GM18517 (cell line): ENCODE results near the gene ORC4.

ENCODE experiments used
- ATAC-seq: cut with Tn5 transposase; IDR thresholded peaks from one replicate; pipeline ENCODE4 v1.9.1; 2021; ENCODE audit warnings: mild to moderate bottlenecking, moderate library complexity; ENCODE audit not compliant: unreplicated experiment

The ORC4 gene

DNA sequence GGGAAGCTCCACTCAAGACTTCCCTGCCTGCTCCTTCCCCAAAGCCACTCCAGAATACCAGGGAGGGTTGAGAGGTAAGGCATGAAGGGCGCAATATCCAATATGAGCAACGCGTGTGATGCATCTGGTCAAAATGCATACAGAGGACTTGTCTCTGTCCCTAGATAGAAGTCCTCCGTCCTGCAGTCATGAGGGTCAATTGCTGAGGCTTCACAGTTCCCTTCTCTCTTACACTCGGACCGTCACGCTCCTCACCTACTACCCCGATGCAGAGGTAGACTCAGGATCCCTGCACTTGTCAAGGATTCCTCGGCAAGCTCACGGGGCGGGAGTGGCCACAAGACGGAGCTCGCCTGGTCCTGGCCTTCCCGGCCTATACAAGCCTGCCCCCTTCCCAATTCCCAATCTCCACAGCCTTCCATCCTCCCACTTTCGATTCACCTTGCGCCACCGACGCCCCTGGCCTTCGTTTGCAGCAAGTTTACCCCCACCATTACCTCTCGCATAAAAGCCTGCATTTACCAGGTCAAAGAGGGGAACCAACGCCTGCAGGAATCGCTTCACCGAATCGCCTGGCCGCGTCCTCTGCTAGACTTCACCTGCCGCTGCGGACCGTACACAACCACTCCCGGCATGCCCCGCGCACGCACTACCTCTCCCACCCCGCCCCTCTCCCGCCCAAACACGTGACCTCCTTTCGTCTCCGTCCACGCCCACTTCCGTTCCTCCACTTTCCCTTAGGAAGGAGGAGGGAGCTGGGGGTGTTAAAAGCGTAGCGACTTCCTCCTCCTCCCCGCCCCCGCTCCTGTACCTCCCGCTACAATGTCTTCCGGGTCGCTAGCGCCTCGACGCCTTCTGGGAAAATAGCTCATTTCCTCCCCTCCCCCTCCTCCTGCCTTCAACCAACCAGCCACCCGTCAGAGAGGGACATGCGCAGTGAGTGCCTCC lies at the start of gene ORC4:
Gene ORC4 (minus strand): TSS at position 627 of the 948 bp plus-strand sequence. CDS start 44,779 bp downstream, outside the sequence.
- peak; percentile 66 for ATAC-seq

DNA sequence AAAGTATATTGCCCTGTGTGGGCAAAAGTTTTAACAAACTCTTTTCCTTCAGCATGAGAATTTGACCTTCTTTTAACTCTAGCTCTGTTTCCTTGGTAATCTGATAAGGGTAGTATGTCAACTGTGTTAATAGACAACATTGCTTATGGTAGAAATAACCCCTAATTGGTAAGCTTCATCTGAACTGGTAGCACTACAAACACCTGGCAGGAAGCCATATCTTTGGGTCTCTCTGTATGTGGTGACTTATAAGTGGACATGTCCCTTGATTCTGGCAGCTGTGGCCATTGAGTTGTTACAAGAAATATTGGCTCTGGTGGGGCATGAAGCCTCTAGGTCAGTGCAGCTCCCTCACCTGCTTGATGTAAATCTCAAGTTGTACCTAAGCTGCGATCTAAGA lies 47.3 kb upstream of the ORC4 start:
- no peak for ATAC-seq

DNA sequence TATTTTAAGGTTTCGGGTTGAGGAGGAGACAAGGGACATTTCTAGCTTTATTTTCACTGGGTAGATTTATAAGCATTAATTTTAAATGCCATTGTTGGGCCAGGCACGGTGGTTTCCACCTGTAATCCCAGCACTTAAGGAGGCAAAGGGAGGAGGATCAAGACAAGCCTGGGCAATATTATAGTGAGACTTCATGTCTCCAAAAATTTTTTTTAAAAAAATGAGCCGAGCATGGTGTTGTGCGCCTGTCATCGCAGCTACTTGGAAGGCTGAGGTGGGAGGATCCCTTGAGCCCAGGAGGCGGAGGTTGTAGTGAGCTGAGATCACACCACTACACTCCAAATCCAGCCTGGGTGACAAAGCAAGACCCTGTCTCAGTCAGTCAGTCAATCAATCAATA lies 45.4 kb upstream of the ORC4 start:
- no peak for ATAC-seq

DNA sequence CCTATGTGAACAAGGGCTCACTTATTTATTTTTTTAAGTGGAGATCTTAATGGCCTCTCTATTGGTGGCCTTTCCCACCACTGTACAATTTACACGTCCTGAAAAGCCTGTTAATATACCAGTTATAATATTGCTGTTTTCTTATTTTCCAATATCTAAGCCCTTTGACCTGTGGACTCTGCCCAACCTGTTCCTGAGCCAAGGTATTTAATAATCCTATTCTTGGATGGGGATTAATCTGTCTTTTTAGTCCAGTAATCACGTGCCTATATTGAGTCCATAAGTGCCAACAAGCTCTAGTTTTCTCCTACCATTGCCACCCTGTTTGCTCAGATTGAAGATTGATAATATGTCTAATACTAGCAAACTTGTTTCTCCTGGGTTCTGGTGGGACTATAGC lies 43.1 kb upstream of the ORC4 start:
- ATAC-seq = no peak

DNA sequence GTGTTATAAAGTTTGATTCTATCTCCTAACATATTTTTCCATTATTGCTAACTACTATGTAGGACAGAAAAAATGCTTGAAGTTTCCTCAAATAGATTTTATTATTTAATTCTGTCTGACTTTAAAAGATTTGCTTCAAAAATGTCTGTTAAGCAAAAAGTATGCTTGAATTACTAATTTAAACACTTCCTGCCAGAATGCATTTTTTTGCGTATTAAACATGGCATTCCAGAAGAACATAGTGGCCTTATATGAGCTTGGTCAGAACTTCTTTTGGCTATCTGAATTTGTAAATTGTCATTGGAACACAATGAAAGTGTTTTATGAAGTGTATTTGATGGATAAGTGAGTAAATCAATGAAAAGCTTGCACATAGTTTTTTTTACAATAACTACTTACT lies 38.1 kb upstream of the ORC4 start:
- no peak for ATAC-seq

DNA sequence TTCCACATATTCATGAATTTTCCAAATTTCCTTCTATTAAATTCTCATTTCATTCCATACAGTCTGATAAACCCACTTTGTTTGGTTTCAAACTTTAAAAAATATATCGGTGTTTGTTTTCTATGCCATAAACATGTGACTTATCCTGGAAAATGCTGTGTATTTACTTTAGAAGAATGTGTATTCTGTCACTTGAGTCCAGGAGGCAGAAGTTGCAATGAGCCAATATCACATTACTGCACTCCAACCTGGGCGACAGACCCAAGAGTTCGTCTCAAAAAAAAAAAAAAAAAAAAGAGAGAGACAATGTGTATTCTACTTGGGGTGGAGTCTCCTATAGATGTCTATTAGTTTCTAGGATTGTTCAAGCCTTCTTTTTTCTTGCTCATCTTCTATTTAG lies 32.1 kb upstream of the ORC4 start:
- ATAC-seq = no peak

DNA sequence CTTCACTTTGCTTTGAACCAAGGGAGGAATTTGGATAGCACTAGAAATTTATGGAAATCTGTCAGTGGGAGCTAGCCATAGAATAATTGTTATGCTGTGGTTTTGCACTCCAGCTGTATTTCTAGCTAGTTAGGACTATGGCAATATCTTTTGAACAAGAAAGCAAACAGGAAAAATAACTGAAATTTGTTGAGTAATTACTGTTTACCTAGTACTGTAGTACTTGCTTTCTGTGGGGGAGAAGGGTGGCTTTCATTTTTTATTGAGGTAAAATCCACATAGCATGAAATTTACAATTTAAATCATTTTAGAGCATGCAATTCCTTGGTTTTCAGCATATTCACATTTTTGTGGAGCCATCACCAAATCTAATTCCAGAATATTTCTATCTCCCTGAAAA lies 28.7 kb upstream of the ORC4 start:
- ATAC-seq = peak; percentile 0

- peak; percentile 58 for ATAC-seq
These were observed 28.1 kb upstream of the ORC4 start for GRCh38 chr2:148048475-148049221.

DNA sequence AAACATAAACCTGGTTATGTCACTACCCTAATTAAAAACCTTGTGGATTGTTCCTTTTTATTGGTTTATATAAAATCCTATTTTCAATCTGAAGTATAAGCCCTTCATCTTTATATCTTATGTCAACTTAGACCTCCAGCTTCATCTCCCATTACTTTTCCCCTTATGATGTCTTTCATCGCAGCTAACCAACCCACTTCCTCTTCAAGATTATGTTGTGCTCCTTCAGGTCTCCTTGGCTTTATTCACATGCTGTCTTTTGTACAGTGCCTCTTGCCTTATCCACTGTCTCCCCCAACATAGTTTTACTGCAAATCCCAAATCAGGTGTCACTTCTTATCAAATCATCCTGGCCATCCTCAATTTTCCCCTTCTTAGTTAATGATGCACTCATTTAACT lies 26.3 kb upstream of the ORC4 start:
- no peak for ATAC-seq

GRCh38 chr2:148044322-148044721 lies 23.8 kb upstream of the ORC4 start:
- no peak for ATAC-seq

- peak; percentile 96 for ATAC-seq
These were observed 21.7 kb upstream of the ORC4 start for GRCh38 chr2:148042219-148042618.

DNA sequence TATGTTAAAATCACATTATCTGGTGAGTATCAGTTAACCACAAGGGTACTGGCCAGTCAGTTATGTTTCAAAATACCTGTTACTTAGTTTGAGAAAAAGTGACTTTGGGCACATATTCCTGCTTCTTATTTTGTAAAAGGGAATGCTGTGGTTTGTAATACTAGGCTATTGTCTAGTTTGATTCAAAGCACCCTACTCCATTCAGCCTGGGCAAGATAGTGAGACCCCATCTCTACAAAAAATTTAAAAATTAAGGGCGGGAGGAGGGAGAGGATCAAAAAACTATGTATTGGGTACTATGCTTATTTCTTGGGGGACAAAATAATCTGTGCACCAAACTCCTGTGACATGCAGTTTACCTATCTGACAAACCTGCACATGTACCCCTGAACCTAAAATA lies 19.2 kb upstream of the ORC4 start:
- ATAC-seq = no peak

DNA sequence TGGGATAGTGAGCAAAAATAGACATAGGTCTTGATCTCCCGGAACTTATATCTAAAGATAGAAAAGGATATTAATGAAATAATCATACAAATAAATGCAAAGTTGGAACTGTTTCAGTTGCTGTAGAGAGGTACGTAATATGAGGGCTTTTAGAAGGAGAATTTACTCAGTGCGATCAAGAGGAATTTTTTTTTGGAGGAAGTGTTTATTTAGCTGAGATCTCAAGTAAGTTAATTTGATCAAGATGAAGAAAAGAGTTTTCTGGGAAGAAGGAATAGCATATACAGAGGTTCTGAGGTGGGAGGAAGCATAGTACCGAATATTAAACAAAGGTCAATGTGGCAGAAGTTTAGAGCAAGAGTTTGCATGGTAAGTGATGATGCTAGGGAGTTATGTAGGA lies 11.7 kb upstream of the ORC4 start:
- ATAC-seq = no peak

DNA sequence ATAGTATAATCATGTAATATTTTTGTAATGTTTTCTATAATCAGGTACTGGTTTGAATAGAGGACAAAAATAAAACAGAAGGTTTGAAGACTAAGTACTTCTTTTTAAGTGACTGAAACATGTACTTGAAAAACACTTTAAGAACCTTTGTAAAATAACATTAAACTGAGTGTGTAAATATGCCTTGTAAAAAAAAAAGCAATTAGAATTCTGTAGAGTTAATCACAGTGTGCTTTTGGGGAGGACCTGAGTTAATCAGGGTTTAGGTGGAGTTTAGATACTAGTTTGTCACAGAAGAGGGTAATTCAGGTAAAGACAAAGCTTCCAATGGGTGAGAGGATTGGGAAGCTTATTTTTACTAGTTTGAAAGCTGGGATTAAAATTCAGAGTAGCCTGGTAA lies 10.6 kb upstream of the ORC4 start:
- ATAC-seq = no peak

DNA sequence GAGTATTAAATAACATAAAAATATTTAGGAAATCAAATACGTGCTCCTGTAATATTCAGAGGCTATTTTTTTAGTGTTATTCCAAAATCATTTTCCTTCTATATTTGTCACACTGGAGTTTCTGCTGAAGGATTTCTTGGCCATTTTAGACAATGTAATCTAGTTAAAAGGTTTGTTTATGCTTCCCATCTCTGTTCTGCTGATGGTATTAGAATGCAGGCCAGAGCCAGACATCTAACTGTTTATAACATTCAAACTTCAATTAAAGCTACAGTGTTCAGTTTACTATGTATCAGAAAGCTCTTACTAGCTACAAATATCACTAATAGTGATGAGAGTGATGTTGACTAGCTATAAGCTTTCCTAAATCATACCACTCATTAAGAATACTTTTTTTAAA lies 8.2 kb upstream of the ORC4 start:
- ATAC-seq = no peak

- no peak for ATAC-seq
These were observed 7.3 kb upstream of the ORC4 start for GRCh38 chr2:148027822-148028221.

GRCh38 chr2:148026573-148026972 lies 6.0 kb upstream of the ORC4 start:
- ATAC-seq = no peak

- ATAC-seq = peak; percentile 44
These were observed 3.3 kb upstream of the ORC4 start for GRCh38 chr2:148023861-148024260.

- ATAC-seq = no peak
These were observed 2.3 kb upstream of the ORC4 start for GRCh38 chr2:148022882-148023281.

DNA sequence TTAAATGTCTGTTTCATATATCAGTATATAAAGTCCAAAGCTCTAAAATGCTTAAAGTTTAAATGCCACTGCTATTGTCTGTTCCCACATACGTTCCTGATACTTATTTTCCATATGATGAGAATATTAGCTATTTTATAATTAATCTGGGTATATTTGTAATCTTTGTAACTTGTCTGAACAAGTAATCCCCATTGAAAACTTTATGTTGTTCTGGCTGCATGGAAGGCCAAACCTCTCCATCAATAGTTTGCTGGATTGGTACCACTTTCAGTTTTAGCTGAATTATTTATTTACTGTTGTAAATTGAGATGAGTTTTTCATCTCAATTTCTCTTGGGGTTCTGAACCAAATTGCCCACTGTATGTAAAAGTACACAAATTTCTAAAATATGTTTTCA lies 1.8 kb upstream of the ORC4 start:
- ATAC-seq = no peak

GRCh38 chr2:148021886-148022285 lies 1.3 kb upstream of the ORC4 start:
- ATAC-seq = no peak
